Ureter (tissue), 1 donor: ENCODE measurements around the gene SLC31A1. TPM values are rescaled to one million over a fixed set of nuclear protein-coding genes. Genes with fewer than 3 reads are reported as not detected.

Source experiments
- DNase-seq: peaks from one replicate; pipeline ENCODE4 v3.0.0-alpha.2; 2020; ENCODE audit warnings: low spot score
- total RNA-seq: library from RNA; stranded (reverse); gene quantifications from one replicate; pipeline ENCODE4 v1.2.4, GENCODE V29; 2023
- donor health status: DM: yes; HTN: yes; CAD: no.

Gene SLC31A1
- total RNA-seq, 1 donor from 2014 or later: 26.3 TPM

GRCh38 chr9:113302792-113303418 lies 81.6 kb downstream of the SLC31A1 start, which contains the start of gene RNF183:
RNF183 (minus strand) TSS chr9:113303376; CDS start chr9:113298184, 5,192 bp downstream.
- DNase-seq: no peak

- no peak for DNase-seq
Observed at GRCh38 chr9:113306566-113306965, 85.2 kb downstream of the SLC31A1 start.

- no peak for DNase-seq
Observed at GRCh38 chr9:113307396-113307975, 86.1 kb downstream of the SLC31A1 start.

DNA sequence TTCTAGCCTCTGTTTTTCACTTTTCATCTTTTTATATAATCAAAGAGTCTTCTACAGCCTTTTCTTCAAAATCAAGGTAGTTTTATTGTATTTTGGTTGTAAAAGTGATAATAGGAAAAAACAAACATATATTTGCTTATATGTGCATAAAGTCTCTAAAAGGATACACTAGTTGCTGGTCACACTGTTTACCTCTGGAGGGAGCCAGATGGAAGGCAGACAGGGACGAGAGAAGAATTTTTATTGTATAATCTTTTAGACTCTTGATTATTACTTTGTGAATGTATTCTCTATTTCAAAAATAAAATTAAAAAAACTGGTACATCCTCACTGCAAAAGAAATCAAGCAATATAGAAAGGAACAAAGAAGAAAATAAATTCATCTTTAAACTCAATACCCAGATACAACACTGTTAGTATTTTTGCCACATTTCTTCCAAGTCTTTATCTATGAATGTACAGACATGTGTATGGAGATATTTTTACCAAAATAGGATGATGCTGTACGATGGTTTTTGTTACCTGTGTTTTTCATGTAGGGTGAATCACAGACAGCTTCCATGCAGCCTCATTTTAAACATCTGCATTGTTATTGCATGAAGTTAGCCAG lies 88.0 kb downstream of the SLC31A1 start:
- DNase-seq: no peak

- no peak for DNase-seq
Observed at GRCh38 chr9:113310538-113310937, 89.2 kb downstream of the SLC31A1 start.

DNA sequence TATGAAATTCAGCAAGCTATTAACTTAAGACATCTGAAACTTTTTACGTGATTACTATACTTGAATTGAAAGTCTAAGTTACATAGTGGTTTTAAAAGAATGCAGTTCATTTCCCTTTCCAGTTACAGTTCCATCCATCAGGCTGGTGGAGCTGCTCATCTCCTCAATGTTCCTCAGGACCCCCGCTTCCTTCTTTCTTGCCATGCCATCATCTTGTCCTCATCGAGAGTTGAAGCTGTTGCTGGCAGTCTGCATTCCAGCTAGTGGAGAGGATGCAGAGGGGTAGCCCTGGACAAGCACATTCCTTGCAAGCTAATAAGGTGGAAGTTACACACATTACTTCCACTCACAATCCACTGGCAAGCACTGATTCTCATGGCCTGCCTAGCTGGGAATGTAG lies 90.6 kb downstream of the SLC31A1 start:
- DNase-seq: no peak

DNA sequence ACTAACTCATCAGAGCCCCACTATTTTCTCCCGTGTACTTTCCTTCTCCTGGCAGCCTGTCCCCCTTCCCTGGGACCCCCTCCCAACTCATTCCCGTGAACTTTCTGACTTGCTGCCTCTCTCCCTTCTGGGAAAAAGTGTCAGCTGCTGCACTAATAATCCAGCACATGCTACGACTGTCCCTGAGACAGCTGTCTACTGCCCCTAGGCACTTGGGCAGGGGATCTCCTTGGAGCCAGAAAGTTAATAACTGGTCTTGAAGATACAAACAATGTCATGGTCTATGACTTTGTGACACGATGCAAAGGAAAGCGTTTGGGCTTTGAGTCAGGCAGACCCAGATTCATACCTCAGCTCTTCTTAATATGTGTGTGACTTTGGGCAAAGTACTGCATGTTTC lies 91.9 kb downstream of the SLC31A1 start:
- no peak for DNase-seq

Other genes starting within 250 kb of the SLC31A1 start
- gene ZNF883, start 209.4 kb upstream of the SLC31A1 start, total RNA-seq: 1.7 TPM
- gene ZFP37, start 164.8 kb upstream of the SLC31A1 start, total RNA-seq: 4.3 TPM
- gene SLC31A2, start 70.5 kb upstream of the SLC31A1 start, total RNA-seq: 8.9 TPM
- gene FKBP15, start 267 bp upstream of the SLC31A1 start, total RNA-seq: 43.9 TPM
- 26.6 TPM for gene CDC26, start 54.0 kb downstream of the SLC31A1 start, total RNA-seq
- gene PRPF4, start 54.1 kb downstream of the SLC31A1 start, total RNA-seq: 27.5 TPM
- 0.96 TPM for gene RNF183, start 81.8 kb downstream of the SLC31A1 start, total RNA-seq
- gene WDR31, start 118.7 kb downstream of the SLC31A1 start, total RNA-seq: 5.1 TPM
- gene BSPRY, start 128.0 kb downstream of the SLC31A1 start, total RNA-seq: 10.2 TPM
- 39.2 TPM for gene HDHD3, start 155.4 kb downstream of the SLC31A1 start, total RNA-seq
- 45.4 TPM for gene ALAD, start 179.7 kb downstream of the SLC31A1 start, total RNA-seq
- 34.8 TPM for gene POLE3, start 189.1 kb downstream of the SLC31A1 start, total RNA-seq
- gene C9orf43, start 189.2 kb downstream of the SLC31A1 start, total RNA-seq: 0.62 TPM
- 57.9 TPM for gene RGS3, start 242.2 kb downstream of the SLC31A1 start, total RNA-seq